Transverse colon (tissue), 4 donors: ENCODE measurements around the gene DRC7. TPM values are rescaled to one million over a fixed set of nuclear protein-coding genes. Genes with fewer than 3 reads are reported as not detected.

Experiments used
- DNase-seq: peaks from one replicate; pipeline ENCODE4 v3.0.0-alpha.2; 2019
- H3K27ac ChIP-seq, 4 donors: fragments of 200-600 bp; sonication (generic); 2 replicates each; pipeline ENCODE4 v1.5.1; 2016 to 2018; ENCODE audit warnings: inconsistent platforms in 4 of 4
- H3K27me3 ChIP-seq: fragments of 200-600 bp; sonication (generic); 2 replicates; pipeline ENCODE4 v1.5.1; 2017; ENCODE audit warnings: inconsistent platforms
- H3K36me3 ChIP-seq, 4 donors: fragments of 200-600 bp; sonication (generic); 2 replicates each; pipeline ENCODE4 v1.5.1; 2017 to 2019; ENCODE audit warnings: inconsistent platforms in 4 of 4
- H3K4me1 ChIP-seq, 4 donors: fragments of 200-600 bp; sonication (generic); 2 replicates each; pipeline ENCODE4 v1.5.1; 2017 to 2020; ENCODE audit warnings: inconsistent platforms in 4 of 4
- H3K4me3 ChIP-seq, 4 donors: fragments of 200-600 bp; sonication (generic); 1 replicate in 1 of 4; 2 replicates in 3 of 4; pipeline versions ENCODE4 v1.5.1 to v1.6.1; 2017 to 2019; ENCODE audit warnings: inconsistent platforms in 4 of 4
- H3K9me3 ChIP-seq, 2 donors: fragments of 200-600 bp; sonication (generic); 2 replicates each; pipeline ENCODE4 v1.5.1; 2017 to 2019; ENCODE audit warnings: inconsistent platforms in 2 of 2
- EP300 ChIP-seq: sonication (generic); formaldehyde crosslinking; IDR thresholded peaks from one replicate; pipeline ENCODE4 v1.6.1; 2017; ENCODE audit warnings: antibody characterized with exemption, low read depth
- POLR2A ChIP-seq: fragments of 450-650 bp; IDR thresholded peaks from one replicate; pipeline ENCODE4 v1.6.1; 2016; ENCODE audit warnings: antibody characterized with exemption, mild to moderate bottlenecking, moderate library complexity
- POLR2AphosphoS5 ChIP-seq, 3 donors: sonication (generic); formaldehyde crosslinking; IDR thresholded peaks; one replicate each; pipeline ENCODE4 v1.6.1; 2016; ENCODE audit warnings: antibody characterized with exemption in 3 of 3
- WGBS, 2 donors: methylation state at CpG; one replicate each; pipeline ENCODE4 v1.1.5; 2018; ENCODE audit warnings: low coverage in 1 of 2; 5-methylcytosine and 5-hydroxymethylcytosine counted together
- in situ Hi-C, 4 donors: fragments of 200-750 bp; cut with MboI; loops; one replicate each; pipeline versions ENCODE4 v1.15.0 to v1.15.1; 2017; ENCODE audit warnings: low sequenced_read_pairs in 3 of 4, low pct_ligation_motif_present in 1 of 4, low pct_unique_long_range_greater_than_20kb in 1 of 4
- intact Hi-C: fragments of 100-400 bp; cut with DNase I; formaldehyde crosslinking; loops from one replicate; pipeline ENCODE4 v1.15.1; 2023; ENCODE audit warnings: low total_unique reads
- total RNA-seq, 4 donors: library from RNA; depleted of rRNA; stranded (reverse); fragments of >200 nt; gene quantifications; one replicate each; pipeline ENCODE4 v1.1.0, GENCODE V29; 2016
- TF ChIP-seq, protein P1 (sequence below), 5 experiments: fragments of 200-600 bp in 3 of 5; fragments of 450-650 bp in 2 of 5; sonication (generic) in 3 of 5; IDR thresholded peaks; 1 replicate in 2 of 5; 2 replicates in 3 of 5; pipeline ENCODE4 v1.5.1; 2016 to 2017; ENCODE audit warnings: antibody characterized with exemption in 5 of 5, inconsistent platforms in 3 of 5, mild to moderate bottlenecking in 2 of 5, moderate library complexity in 1 of 5

The DRC7 gene
- total RNA-seq, 4 donors from 2014 or later: not detected

DNA sequence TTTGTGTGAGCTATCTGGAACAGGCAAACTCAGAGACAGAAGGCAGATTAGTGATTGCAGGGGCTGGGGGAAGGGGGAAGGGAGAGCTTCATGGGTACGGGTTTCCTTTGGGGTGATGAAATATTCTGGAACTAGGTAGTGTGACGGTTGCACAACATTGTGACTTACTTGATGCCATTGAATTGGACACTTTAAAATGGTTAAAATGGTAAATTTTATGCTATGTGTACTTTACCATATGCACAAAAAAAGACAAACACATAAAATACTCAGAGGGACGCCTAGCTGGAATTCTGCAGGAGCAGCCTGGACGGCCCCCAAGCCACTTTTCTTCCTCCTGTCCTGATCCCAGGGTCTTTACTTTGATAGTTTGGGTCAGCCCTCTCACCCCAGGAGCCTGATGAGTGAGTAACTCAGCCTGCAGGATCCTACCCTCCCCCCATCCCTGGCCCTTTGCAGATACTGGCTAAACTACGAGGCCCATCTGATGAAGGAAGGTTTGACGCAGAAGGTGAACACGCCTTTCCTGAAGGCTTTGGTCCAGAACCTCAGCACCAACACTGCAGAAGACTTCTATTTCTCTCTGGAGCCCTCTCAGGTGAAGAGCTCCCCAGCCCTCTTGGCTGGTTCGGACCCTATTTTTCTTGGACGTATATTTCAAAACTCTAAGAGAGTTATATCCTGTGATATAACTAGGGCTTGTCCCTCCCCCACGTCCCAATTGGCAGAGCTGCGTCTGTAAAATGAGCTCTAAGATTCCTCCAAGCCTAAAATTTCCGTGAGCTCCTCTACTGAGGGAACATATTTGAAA, 18.7 kb upstream of the DRC7 start:
- H3K36me3 ChIP-seq: no peaks in the 10 kb centered on the region
- in situ Hi-C loops (no loop called here), intact Hi-C loops (no loop called here)
- no peak overlapping the region for H3K4me3 ChIP-seq
- H3K9me3 ChIP-seq: no peaks in the 10 kb centered on the region
- no peaks in the 10 kb centered on the region for H3K4me1 ChIP-seq
- 69 to 72% methylated on average over 5 to 12 of the region's 12 CpGs for whole genome bisulfite sequencing, 2 donors
- H3K27me3 ChIP-seq: no peaks in the 10 kb centered on the region
- no peak overlapping the region for H3K27ac ChIP-seq
- no peak for DNase-seq
- TF ChIP-seq POLR2A: no peak
- TF ChIP-seq POLR2AphosphoS5 (IDR thresholded peaks at IDR 0.05): no peak
- no peak for TF ChIP-seq EP300
- TF ChIP-seq, protein P1, sequence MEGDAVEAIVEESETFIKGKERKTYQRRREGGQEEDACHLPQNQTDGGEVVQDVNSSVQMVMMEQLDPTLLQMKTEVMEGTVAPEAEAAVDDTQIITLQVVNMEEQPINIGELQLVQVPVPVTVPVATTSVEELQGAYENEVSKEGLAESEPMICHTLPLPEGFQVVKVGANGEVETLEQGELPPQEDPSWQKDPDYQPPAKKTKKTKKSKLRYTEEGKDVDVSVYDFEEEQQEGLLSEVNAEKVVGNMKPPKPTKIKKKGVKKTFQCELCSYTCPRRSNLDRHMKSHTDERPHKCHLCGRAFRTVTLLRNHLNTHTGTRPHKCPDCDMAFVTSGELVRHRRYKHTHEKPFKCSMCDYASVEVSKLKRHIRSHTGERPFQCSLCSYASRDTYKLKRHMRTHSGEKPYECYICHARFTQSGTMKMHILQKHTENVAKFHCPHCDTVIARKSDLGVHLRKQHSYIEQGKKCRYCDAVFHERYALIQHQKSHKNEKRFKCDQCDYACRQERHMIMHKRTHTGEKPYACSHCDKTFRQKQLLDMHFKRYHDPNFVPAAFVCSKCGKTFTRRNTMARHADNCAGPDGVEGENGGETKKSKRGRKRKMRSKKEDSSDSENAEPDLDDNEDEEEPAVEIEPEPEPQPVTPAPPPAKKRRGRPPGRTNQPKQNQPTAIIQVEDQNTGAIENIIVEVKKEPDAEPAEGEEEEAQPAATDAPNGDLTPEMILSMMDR (IDR thresholded peaks at IDR 0.05): no peak

DNA sequence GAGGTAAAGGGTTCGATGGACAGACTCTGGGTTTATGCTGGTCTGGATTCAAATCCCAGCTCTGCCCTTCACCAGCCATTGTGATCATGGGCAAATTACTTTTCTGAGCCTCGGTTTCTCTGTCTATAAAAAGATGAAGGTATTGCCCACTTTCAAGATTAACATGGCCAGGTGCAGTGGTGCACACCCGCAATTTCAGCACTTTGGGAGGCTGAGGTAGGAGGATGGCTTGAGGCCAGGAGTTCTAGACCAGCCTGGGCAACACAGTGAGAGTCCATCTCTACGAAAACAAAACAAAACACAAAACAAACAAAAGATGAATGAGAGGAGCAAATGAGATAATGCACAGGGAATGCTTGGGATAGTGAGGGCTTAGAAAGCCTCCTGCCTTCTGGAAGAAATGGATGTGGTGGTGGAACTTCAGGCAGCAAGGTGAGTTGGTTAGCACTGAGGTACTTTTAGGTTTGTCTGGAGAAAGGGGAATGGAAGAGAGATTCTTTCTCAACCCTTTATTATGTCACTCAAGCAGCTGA, 18.0 kb upstream of the DRC7 start:
- H3K4me1 ChIP-seq: no peaks in the 10 kb centered on the region
- no peaks in the 10 kb centered on the region for H3K9me3 ChIP-seq
- H3K4me3 ChIP-seq: no peak overlapping the region
- no peak for DNase-seq
- intact Hi-C loops: no loop called here
- no peak overlapping the region for H3K27ac ChIP-seq
- H3K27me3 ChIP-seq: no peaks in the 10 kb centered on the region
- in situ Hi-C loops: no loop called here
- TF ChIP-seq, protein P1 (IDR thresholded peaks at IDR 0.05): no peak
- TF ChIP-seq POLR2AphosphoS5 (IDR thresholded peaks at IDR 0.05) (no peak), POLR2A (no peak), EP300 (no peak)
- no peaks in the 10 kb centered on the region for H3K36me3 ChIP-seq
- 69 to 75% methylated on average over 4 of the region's 4 CpGs for WGBS, 2 donors

DNA sequence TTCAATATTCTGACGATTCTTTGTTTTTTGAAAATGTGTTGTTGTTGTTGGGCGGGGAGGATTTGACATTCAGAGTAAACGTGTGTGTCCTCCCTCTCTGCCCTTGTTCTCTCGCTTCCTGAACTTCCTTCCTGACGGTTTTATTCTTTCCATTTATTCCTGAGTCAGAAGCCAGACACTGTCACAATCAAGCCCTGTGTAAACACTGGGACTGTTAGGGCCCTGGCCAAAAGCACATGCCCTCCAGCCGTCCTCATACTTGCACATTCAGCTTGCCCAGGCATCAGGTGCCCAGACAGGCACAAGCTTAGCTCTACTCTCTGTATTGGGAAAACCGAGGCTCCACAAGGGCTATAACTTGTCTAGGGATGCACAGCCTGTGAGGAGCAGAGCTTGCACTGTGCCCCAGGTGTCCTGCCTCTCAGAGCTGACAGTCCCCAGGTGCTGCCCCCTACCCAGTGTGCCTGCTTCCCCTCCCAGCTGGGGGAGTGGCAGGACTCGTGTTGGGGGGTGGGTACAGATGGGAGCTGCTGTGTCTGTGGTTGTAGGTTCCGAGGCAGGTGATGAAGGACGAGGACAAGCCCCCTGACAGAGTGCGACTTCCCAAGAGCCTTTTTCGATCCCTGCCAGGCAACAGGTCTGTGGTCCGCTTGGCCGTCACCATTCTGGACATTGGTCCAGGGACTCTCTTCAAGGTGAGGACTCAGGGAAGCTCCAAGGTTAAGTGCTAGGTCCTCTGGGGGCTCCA, 16.8 kb upstream of the DRC7 start:
- H3K27ac ChIP-seq: no peak overlapping the region
- H3K27me3 ChIP-seq: no peaks in the 10 kb centered on the region
- DNase-seq: no peak
- TF ChIP-seq, protein P1 (IDR thresholded peaks at IDR 0.05): no peak
- no peak for TF ChIP-seq POLR2A
- TF ChIP-seq POLR2AphosphoS5 (IDR thresholded peaks at IDR 0.05): no peak
- no peak for TF ChIP-seq EP300
- in situ Hi-C loops: no loop called here
- H3K4me1 ChIP-seq: no peaks in the 10 kb centered on the region
- intact Hi-C loops: no loop called here
- no peaks in the 10 kb centered on the region for H3K36me3 ChIP-seq
- 60% methylated on average over 14 of the region's 14 CpGs; no CpG with 5 or more reads in 1 of the 2 donors for WGBS, 2 donors
- no peaks in the 10 kb centered on the region for H3K9me3 ChIP-seq
- H3K4me3 ChIP-seq: no peak overlapping the region

DNA sequence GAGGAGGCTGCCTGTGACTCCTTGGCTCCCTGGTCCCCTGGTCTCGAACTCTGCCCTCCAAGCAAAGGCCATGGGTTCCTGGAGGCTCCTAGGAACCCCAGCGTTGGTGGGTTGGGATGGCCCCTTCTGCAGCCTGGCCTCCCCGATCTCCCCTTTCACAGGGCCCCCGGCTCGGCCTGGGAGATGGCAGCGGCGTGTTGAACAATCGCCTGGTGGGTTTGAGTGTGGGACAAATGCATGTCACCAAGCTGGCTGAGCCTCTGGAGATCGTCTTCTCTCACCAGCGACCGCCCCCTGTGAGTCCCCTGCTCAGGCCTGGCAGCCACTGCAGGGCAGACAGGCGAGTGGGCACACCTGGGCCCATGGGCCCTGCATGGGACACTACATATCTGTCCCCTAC, 15.6 kb upstream of the DRC7 start:
- in situ Hi-C loops (no loop called here), intact Hi-C loops (no loop called here)
- no peaks in the 10 kb centered on the region for H3K9me3 ChIP-seq
- WGBS, 2 donors: 89% methylated on average over 12 of the region's 12 CpGs; no CpG with 5 or more reads in 1 of the 2 donors
- H3K27ac ChIP-seq: no peak overlapping the region
- no peak overlapping the region for H3K4me3 ChIP-seq
- TF ChIP-seq POLR2AphosphoS5 (IDR thresholded peaks at IDR 0.05) (no peak), EP300 (no peak), POLR2A (no peak)
- TF ChIP-seq, protein P1 (IDR thresholded peaks at IDR 0.05): no peak
- H3K4me1 ChIP-seq: no peaks in the 10 kb centered on the region
- H3K27me3 ChIP-seq: no peaks in the 10 kb centered on the region
- no peak for DNase-seq
- H3K36me3 ChIP-seq: no peaks in the 10 kb centered on the region
